Gastrocnemius medialis (tissue), 4 donors: ENCODE results near the gene STX1A. TPM values are rescaled to one million over a fixed set of nuclear protein-coding genes. Genes with fewer than 3 reads are reported as not detected.

Experiments
- ATAC-seq, 2 donors: fragments of 150-250 bp; one replicate each; pipeline ENCODE4 v1.9.1; 2016
- DNase-seq, 2 donors: peaks; one replicate each; pipeline ENCODE4 v3.0.0-alpha.2; 2019
- H3K27ac ChIP-seq, 4 donors: fragments of 200-600 bp; sonication (generic); 1 replicate in 1 of 4; 2 replicates in 3 of 4; pipeline ENCODE4 v1.5.1; 2016 to 2018; ENCODE audit warnings: mild to moderate bottlenecking in 2 of 4, moderate library complexity in 1 of 4
- H3K27me3 ChIP-seq, 3 donors: fragments of 200-600 bp; sonication (generic) in 2 of 3; 1 replicate in 1 of 3; 2 replicates in 2 of 3; pipeline versions ENCODE4 v1.5.1 to v1.6.0; 2016 to 2019; ENCODE audit warnings: mild to moderate bottlenecking in 1 of 3, moderate library complexity in 1 of 3
- H3K36me3 ChIP-seq, 2 donors: fragments of 200-600 bp; sonication (generic) in 1 of 2; one replicate each; pipeline ENCODE4 v1.5.1; 2017 to 2018
- H3K4me1 ChIP-seq, 2 donors: fragments of 200-600 bp; sonication (generic) in 1 of 2; one replicate each; pipeline ENCODE4 v1.5.1; 2016 to 2017; ENCODE audit warnings: mild to moderate bottlenecking in 2 of 2
- H3K4me3 ChIP-seq, 4 donors: fragments of 200-600 bp; sonication (generic) in 3 of 4; 1 replicate in 1 of 4; 2 replicates in 3 of 4; pipeline ENCODE4 v1.5.1; 2016 to 2019; ENCODE audit warnings: mild to moderate bottlenecking in 2 of 4
- H3K9me3 ChIP-seq, 3 donors: fragments of 200-600 bp; sonication (generic) in 2 of 3; 1 replicate in 1 of 3; 2 replicates in 2 of 3; pipeline ENCODE4 v1.5.1; 2016 to 2019
- POLR2A ChIP-seq, 2 donors: fragments of 450-650 bp; IDR thresholded peaks; one replicate each; pipeline ENCODE4 v1.6.1; 2017; ENCODE audit warnings: antibody characterized with exemption in 2 of 2, mild to moderate bottlenecking in 2 of 2, moderate library complexity in 2 of 2
- in situ Hi-C, 4 donors: fragments of 200-750 bp; cut with MboI; loops; one replicate each; pipeline versions ENCODE4 v1.15.0 to v1.8.0; 2017; ENCODE audit warnings: low sequenced_read_pairs in 4 of 4
- intact Hi-C: fragments of 100-400 bp; cut with DNase I; formaldehyde crosslinking; loops from one replicate; pipeline ENCODE4 v1.15.1; 2023; ENCODE audit warnings: low total_unique reads
- total RNA-seq, 4 donors: library from RNA; depleted of rRNA; stranded (reverse); fragments of >200 nt; gene quantifications; one replicate each; pipeline versions ENCODE4 v1.1.0 to v1.2.3, GENCODE V29; 2016
- TF ChIP-seq, protein P1 (sequence below), 5 experiments: fragments of 450-650 bp in 3 of 5; fragments of 200-600 bp in 2 of 5; sonication (generic) in 2 of 5; IDR thresholded peaks in 4 of 5; conservative IDR thresholded peaks in 1 of 5; 1 replicate in 4 of 5; 2 replicates in 1 of 5; pipeline ENCODE4 v1.5.1; 2016 to 2019; ENCODE audit warnings: antibody characterized with exemption in 5 of 5, mild to moderate bottlenecking in 3 of 5, moderate library complexity in 3 of 5

Gene STX1A
- total RNA-seq, 4 donors from 2014 or later = 0.83 to 8.1 (median 3.2) TPM

DNA sequence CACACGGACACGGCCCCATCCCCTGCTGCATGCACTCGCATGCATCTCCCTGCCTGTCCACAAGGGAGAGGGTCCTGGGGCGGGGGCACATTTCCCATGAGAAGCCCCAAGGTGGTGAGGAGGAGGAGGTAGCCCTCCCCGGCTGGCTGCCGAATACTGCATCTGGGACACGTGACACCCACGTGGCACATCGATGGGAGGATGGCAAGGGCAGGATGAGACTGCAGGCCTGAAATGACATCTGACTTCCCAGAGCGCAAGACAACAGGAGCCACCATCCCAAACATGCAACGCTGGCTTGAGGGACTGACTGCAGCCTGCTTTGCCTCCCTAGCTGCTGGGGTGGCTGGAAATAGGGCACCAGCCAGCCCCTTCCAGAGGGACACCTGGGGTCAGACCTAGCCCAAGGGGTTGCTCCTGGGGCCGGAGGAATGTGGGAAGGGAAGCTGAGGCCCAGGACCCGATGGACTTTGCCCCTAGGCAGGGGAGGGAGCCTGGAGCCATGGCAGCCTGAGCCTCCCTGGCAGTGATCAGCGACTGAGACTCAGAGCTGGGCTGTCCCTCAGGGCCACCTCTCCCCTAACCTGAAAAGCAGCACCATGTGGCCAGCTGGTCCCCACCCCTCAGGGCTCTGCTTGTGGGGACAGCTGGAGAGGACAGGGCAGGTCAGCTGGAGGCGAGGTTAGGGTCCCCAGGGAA lies 19.9 kb downstream of the STX1A start:
- no peaks in the 10 kb centered on the region for H3K9me3 ChIP-seq
- H3K36me3 ChIP-seq = peaks cover 0 to 54% of the 10 kb centered on the region in 2 donors
- DNase-seq = no peak
- intact Hi-C loops = no loop called here
- in situ Hi-C loops = no loop called here
- no peak for ATAC-seq
- H3K27ac ChIP-seq = no peak overlapping the region
- H3K27me3 ChIP-seq = no peaks in the 10 kb centered on the region
- TF ChIP-seq, protein P1, sequence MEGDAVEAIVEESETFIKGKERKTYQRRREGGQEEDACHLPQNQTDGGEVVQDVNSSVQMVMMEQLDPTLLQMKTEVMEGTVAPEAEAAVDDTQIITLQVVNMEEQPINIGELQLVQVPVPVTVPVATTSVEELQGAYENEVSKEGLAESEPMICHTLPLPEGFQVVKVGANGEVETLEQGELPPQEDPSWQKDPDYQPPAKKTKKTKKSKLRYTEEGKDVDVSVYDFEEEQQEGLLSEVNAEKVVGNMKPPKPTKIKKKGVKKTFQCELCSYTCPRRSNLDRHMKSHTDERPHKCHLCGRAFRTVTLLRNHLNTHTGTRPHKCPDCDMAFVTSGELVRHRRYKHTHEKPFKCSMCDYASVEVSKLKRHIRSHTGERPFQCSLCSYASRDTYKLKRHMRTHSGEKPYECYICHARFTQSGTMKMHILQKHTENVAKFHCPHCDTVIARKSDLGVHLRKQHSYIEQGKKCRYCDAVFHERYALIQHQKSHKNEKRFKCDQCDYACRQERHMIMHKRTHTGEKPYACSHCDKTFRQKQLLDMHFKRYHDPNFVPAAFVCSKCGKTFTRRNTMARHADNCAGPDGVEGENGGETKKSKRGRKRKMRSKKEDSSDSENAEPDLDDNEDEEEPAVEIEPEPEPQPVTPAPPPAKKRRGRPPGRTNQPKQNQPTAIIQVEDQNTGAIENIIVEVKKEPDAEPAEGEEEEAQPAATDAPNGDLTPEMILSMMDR (IDR thresholded peaks at IDR 0.05 in 4 of 5, conservative IDR thresholded peaks at IDR 0.05 in 1 of 5) = no peak
- no peak for TF ChIP-seq POLR2A (IDR thresholded peaks at IDR 0.05)
- H3K4me1 ChIP-seq = no peaks in the 10 kb centered on the region
- H3K4me3 ChIP-seq = no peak overlapping the region

DNA sequence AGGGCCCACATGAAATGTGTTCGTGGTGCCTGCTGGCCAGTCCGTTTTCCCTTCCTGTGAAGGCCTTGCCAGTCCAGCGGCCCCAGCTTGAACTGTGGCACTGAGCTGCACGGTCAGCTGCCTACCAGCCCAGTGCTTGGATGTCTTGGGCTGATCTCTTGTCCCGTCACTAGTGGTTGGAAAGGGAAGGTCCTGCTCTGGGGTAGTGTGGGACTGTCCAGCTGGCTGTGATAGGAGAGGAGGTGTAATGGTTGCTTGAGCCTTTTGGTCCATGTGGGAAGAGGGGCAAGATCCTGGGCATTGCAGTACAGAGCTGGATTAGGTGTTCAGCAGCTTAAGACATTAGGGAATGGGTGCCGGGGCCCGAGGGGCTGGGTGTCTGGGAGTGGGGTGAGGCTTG lies 21.1 kb downstream of the STX1A start:
- Histone ChIP-seq H3K27me3 (no peaks in the 10 kb centered on the region), H3K9me3 (no peaks in the 10 kb centered on the region), H3K36me3 (peaks cover 0 to 65% of the 10 kb centered on the region in 2 donors), H3K4me1 (no peaks in the 10 kb centered on the region), H3K27ac (no peak overlapping the region), H3K4me3 (no peak overlapping the region)
- intact Hi-C loops = no loop called here
- DNase-seq (no peak), ATAC-seq (no peak)
- in situ Hi-C loops = no loop called here
- TF ChIP-seq, protein P1 (IDR thresholded peaks at IDR 0.05 in 4 of 5, conservative IDR thresholded peaks at IDR 0.05 in 1 of 5) = no peak
- TF ChIP-seq POLR2A (IDR thresholded peaks at IDR 0.05) = no peak

DNA sequence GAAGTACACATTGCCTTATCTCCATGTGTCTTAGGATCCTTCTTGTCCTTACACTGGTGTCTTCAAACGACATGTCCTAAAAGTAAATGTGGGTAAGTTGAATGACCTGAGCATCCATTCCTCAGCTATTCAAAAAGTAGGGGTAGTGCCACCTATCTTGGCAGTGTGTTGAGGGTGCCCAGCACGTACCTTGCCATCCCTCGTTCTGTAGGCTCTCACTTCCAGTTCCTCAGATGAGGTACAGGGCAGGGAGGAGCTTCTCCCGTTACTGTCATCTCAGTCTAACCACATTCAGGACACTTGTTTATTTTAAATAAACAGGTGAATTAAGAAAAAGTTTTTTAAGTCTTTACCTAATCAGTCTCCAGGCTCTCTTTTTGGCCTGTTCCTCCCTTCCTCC lies 23.1 kb downstream of the STX1A start:
- Histone ChIP-seq H3K27me3 (no peaks in the 10 kb centered on the region), H3K27ac (no peak overlapping the region), H3K36me3 (peaks cover 0 to 78% of the 10 kb centered on the region in 2 donors), H3K9me3 (no peaks in the 10 kb centered on the region), H3K4me3 (no peak overlapping the region), H3K4me1 (no peaks in the 10 kb centered on the region)
- intact Hi-C loops (no loop called here), in situ Hi-C loops (no loop called here)
- TF ChIP-seq, protein P1 (IDR thresholded peaks at IDR 0.05 in 4 of 5, conservative IDR thresholded peaks at IDR 0.05 in 1 of 5) = no peak
- TF ChIP-seq POLR2A (IDR thresholded peaks at IDR 0.05) = no peak
- DNase-seq (no peak), ATAC-seq (no peak)

DNA sequence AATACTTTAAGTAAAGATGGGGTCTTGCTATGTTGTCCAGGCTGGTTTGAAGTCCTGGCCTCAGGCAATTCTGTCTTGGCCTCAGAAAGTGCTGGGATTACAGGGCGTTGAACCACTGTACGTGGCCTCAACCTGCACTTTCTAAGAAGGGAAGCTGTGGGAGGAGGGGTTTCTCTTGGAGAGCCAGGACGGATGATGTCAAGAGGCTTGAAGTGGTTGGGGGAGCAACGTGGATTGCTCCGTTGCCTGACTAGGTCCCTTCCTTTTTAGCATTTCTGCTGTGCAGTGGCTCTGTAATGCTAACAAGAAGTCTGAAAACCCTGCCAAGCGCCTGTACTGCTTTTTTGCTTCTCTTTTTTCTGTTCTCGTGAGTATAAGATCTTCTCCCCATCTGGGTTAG lies 28.8 kb downstream of the STX1A start:
- TF ChIP-seq POLR2A (IDR thresholded peaks at IDR 0.05) = no peak
- Histone ChIP-seq H3K36me3 (peaks cover 0 to 88% of the 10 kb centered on the region in 2 donors), H3K27me3 (no peaks in the 10 kb centered on the region), H3K4me1 (no peaks in the 10 kb centered on the region), H3K9me3 (no peaks in the 10 kb centered on the region), H3K4me3 (no peak overlapping the region), H3K27ac (no peak overlapping the region)
- intact Hi-C loops (no loop called here), in situ Hi-C loops (no loop called here)
- DNase-seq = no peak
- ATAC-seq = no peak

DNA sequence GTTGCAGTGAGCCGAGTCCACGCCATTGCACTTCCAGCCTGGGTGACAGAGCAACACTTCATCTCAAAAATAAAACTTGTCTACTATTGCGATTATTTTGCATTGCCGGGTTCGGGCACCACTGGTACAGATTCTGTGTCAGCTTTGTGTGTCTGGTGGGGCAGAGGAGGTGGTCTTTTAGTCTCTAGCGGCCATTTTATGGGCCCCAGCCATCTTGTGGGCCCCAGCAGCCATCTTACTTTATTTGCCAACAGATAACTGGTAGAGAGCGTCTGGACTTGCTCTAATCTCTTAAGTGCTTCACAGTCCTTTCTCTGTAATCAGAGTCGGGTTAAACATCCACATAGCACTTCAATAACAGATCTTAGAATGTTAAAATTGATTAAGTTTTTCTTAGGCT lies 31.2 kb downstream of the STX1A start:
- ATAC-seq = no peak
- DNase-seq = no peak
- Histone ChIP-seq H3K4me1 (peaks cover 0 to 6% of the 10 kb centered on the region in 2 donors), H3K27me3 (no peaks in the 10 kb centered on the region), H3K9me3 (no peaks in the 10 kb centered on the region), H3K4me3 (no peak overlapping the region), H3K27ac (no peak overlapping the region), H3K36me3 (peaks cover 0 to 65% of the 10 kb centered on the region in 2 donors)
- in situ Hi-C loops = no loop called here
- intact Hi-C loops = no loop called here
- TF ChIP-seq POLR2A (IDR thresholded peaks at IDR 0.05) = no peak
- TF ChIP-seq, protein P1 (IDR thresholded peaks at IDR 0.05 in 4 of 5, conservative IDR thresholded peaks at IDR 0.05 in 1 of 5) = no peak
